Bronchial epithelial cell (primary cell): ENCODE data around the gene ELN. TPM values are rescaled to one million over a fixed set of nuclear protein-coding genes. Genes with fewer than 3 reads are reported as not detected.

Experiments
- DNase-seq: peaks from one replicate; pipeline ENCODE4 v3.0.0-alpha.2; 2010; ENCODE audit warnings: low read depth
- FAIRE-seq: peaks from 2 replicates; lab custom pipeline; 2011; peaks lifted over from hg19 to GRCh38; lab: Jason Lieb, UNC
- H3K27me3 ChIP-seq: 2 replicates; pipeline ENCODE4 v1.5.1; 2011; ENCODE audit warnings: low read length; ENCODE audit not compliant: control insufficient read depth, insufficient read depth
- H3K36me3 ChIP-seq: 2 replicates; pipeline ENCODE4 v1.5.1; 2011; ENCODE audit warnings: low read length; ENCODE audit not compliant: control insufficient read depth, insufficient read depth
- H3K4me3 ChIP-seq: 2 replicates; pipeline ENCODE4 v1.5.1; 2011; ENCODE audit warnings: mild to moderate bottlenecking, low read depth, low read length, control low read depth
- CTCF ChIP-seq: IDR thresholded peaks from 2 replicates; pipeline ENCODE4 v1.5.1; 2011; ENCODE audit warnings: mild to moderate bottlenecking, moderate library complexity, low read length, control low read depth, inconsistent platforms; ENCODE audit not compliant: insufficient read depth, severe bottlenecking
- total RNA-seq: library from RNA; depleted of rRNA; stranded (reverse); fragments of >200 nt; gene quantifications from 2 replicates; pipeline ENCODE4 v1.2.1, GENCODE V29; 2014

Gene ELN
- total RNA-seq, 1 donor from 2014 or later = under 0.01 TPM

GRCh38 chr7:74014931-74015330 lies 13.0 kb upstream of the ELN start:
- Histone ChIP-seq H3K36me3 (no peaks in the 10 kb centered on the region), H3K4me3 (no peak overlapping the region), H3K27me3 (no peaks in the 10 kb centered on the region)
- TF ChIP-seq CTCF = no peak
- FAIRE-seq (no peak), DNase-seq (no peak)

GRCh38 chr7:74015670-74016069 lies 12.3 kb upstream of the ELN start:
- Histone ChIP-seq H3K27me3 (no peaks in the 10 kb centered on the region), H3K36me3 (no peaks in the 10 kb centered on the region), H3K4me3 (no peak overlapping the region)
- FAIRE-seq (no peak), DNase-seq (peak; percentile 33)
- no peak for TF ChIP-seq CTCF

- FAIRE-seq (no peak), DNase-seq (no peak)
- Histone ChIP-seq H3K4me3 (no peak overlapping the region), H3K27me3 (peaks cover 3% of the 10 kb centered on the region), H3K36me3 (no peaks in the 10 kb centered on the region)
- no peak for TF ChIP-seq CTCF
Measured at GRCh38 chr7:74017125-74017524, 10.8 kb upstream of the ELN start.

- no peak for FAIRE-seq
Measured at GRCh38 chr7:74018246-74018895, 9.6 kb upstream of the ELN start.

GRCh38 chr7:74019149-74019548 lies 8.8 kb upstream of the ELN start:
- TF ChIP-seq CTCF = no peak
- DNase-seq = no peak
- H3K36me3 ChIP-seq = no peaks in the 10 kb centered on the region
- no peak overlapping the region for H3K4me3 ChIP-seq
- FAIRE-seq = no peak
- peaks cover 8% of the 10 kb centered on the region for H3K27me3 ChIP-seq

More at GRCh38 chr7:74018246-74018895, 9.6 kb upstream of the ELN start:
- no peak for DNase-seq
- Histone ChIP-seq H3K27me3 (peaks cover 8% of the 10 kb centered on the region), H3K4me3 (no peak overlapping the region), H3K36me3 (no peaks in the 10 kb centered on the region)
- TF ChIP-seq CTCF = no peak

- DNase-seq (no peak), FAIRE-seq (peak; percentile 7)
- TF ChIP-seq CTCF = no peak
- Histone ChIP-seq H3K4me3 (no peak overlapping the region), H3K27me3 (peaks cover 10% of the 10 kb centered on the region), H3K36me3 (no peaks in the 10 kb centered on the region)
Measured at GRCh38 chr7:74020390-74020789, 7.6 kb upstream of the ELN start.
